Esophagus squamous epithelium (tissue), 5 donors: ENCODE measurements around the gene PLEKHJ1. TPM values are rescaled to one million over a fixed set of nuclear protein-coding genes. Genes with fewer than 3 reads are reported as not detected.

Experiments used
- DNase-seq: peaks from one replicate; lab custom pipeline; 2025; lab: John Stamatoyannopoulos, UW
- H3K27ac ChIP-seq, 4 donors: fragments of 200-600 bp; sonication (generic); one replicate each; pipeline ENCODE4 v1.5.1; 2016 to 2019; ENCODE audit warnings: mild to moderate bottlenecking in 1 of 4
- H3K27me3 ChIP-seq, 4 donors: fragments of 200-600 bp; sonication (generic); 1 replicate in 3 of 4; 2 replicates in 1 of 4; pipeline versions ENCODE4 v1.5.1 to v1.6.0; 2017 to 2021; ENCODE audit warnings: antibody characterized with exemption in 1 of 4
- H3K36me3 ChIP-seq, 3 donors: fragments of 200-600 bp; sonication (generic); one replicate each; pipeline ENCODE4 v1.5.1; 2016 to 2019
- H3K4me1 ChIP-seq, 3 donors: fragments of 200-600 bp; sonication (generic); one replicate each; pipeline ENCODE4 v1.5.1; 2017 to 2019
- H3K4me3 ChIP-seq, 4 donors: fragments of 200-600 bp; sonication (generic); 1 replicate in 3 of 4; 2 replicates in 1 of 4; pipeline ENCODE4 v1.5.1; 2016 to 2019; ENCODE audit warnings: mild to moderate bottlenecking in 2 of 4, moderate library complexity in 1 of 4
- H3K9me3 ChIP-seq, 3 donors: fragments of 200-600 bp; sonication (generic); one replicate each; pipeline ENCODE4 v1.5.1; 2016 to 2019
- CTCF ChIP-seq, 6 experiments: fragments of 450-650 bp in 4 of 6; fragments of 200-600 bp in 2 of 6; sonication (generic) in 2 of 6; IDR thresholded peaks; one replicate each; pipeline ENCODE4 v1.5.1; 2016 to 2019; ENCODE audit warnings: antibody characterized with exemption in 6 of 6, mild to moderate bottlenecking in 4 of 6, moderate library complexity in 4 of 6
- POLR2A ChIP-seq, 4 donors: fragments of 450-650 bp; IDR thresholded peaks; one replicate each; pipeline ENCODE4 v1.6.1; 2017; ENCODE audit warnings: antibody characterized with exemption in 4 of 4, mild to moderate bottlenecking in 4 of 4, moderate library complexity in 3 of 4
- WGBS, 2 donors: methylation state at CpG; one replicate each; pipeline ENCODE4 v1.1.5; 2018; 5-methylcytosine and 5-hydroxymethylcytosine counted together
- intact Hi-C: fragments of 100-400 bp; cut with DNase I; formaldehyde crosslinking; loops from one replicate; pipeline ENCODE4 v1.15.0; 2022
- total RNA-seq, 4 donors: library from RNA; depleted of rRNA; stranded (reverse); fragments of >200 nt; gene quantifications; one replicate each; pipeline ENCODE4 v1.1.0, GENCODE V29; 2016
- donor health status: DM: yes; HTN: yes; CAD: no.

Gene PLEKHJ1
- total RNA-seq, 4 donors from 2014 or later: 44.8 to 56.5 (median 48.8) TPM

GRCh38 chr19:2197270-2197669 lies 38.9 kb downstream of the PLEKHJ1 start:
- no peak for DNase-seq
- intact Hi-C loops: no loop called here
- Histone ChIP-seq H3K4me1 (peaks cover 0 to 12% (median 0%) of the 10 kb centered on the region in 3 donors), H3K4me3 (no peak overlapping the region), H3K27me3 (no peaks in the 10 kb centered on the region), H3K36me3 (peaks cover 0 to 95% (median 16%) of the 10 kb centered on the region in 3 donors), H3K9me3 (no peaks in the 10 kb centered on the region), H3K27ac (no peak overlapping the region)
- WGBS, 2 donors: 83% methylated on average over 2 of the region's 15 CpGs; no CpG with 5 or more reads in 1 of the 2 donors
- TF ChIP-seq CTCF (IDR thresholded peaks at IDR 0.05): no peak
- no peak for TF ChIP-seq POLR2A (IDR thresholded peaks at IDR 0.05)

GRCh38 chr19:2195914-2196313 lies 40.2 kb downstream of the PLEKHJ1 start:
- DNase-seq: no peak
- H3K27me3 ChIP-seq: no peaks in the 10 kb centered on the region
- no peaks in the 10 kb centered on the region for H3K9me3 ChIP-seq
- H3K4me1 ChIP-seq: no peaks in the 10 kb centered on the region
- intact Hi-C loops: no loop called here
- H3K27ac ChIP-seq: no peak overlapping the region
- WGBS, 2 donors: 95 to 96% methylated on average over 4 of the region's 19 CpGs
- no peak overlapping the region for H3K4me3 ChIP-seq
- no peak for TF ChIP-seq POLR2A (IDR thresholded peaks at IDR 0.05)
- TF ChIP-seq CTCF (IDR thresholded peaks at IDR 0.05): no peak
- H3K36me3 ChIP-seq: peaks cover 12 to 98% (median 26%) of the 10 kb centered on the region in 3 donors

- WGBS, 2 donors: no CpG with 5 or more reads among the region's 13 CpGs
Measured at GRCh38 chr19:2195361-2195760, 40.8 kb downstream of the PLEKHJ1 start.

GRCh38 chr19:2194513-2195078 lies 41.5 kb downstream of the PLEKHJ1 start:
- Histone ChIP-seq H3K27ac (no peak overlapping the region), H3K4me3 (no peak overlapping the region), H3K27me3 (no peaks in the 10 kb centered on the region), H3K4me1 (no peaks in the 10 kb centered on the region), H3K36me3 (peaks cover 15 to 100% (median 27%) of the 10 kb centered on the region in 3 donors), H3K9me3 (no peaks in the 10 kb centered on the region)
- WGBS, 2 donors: 89 to 100% methylated on average over 1 to 3 of the region's 25 CpGs
- DNase-seq: no peak
- TF ChIP-seq POLR2A (IDR thresholded peaks at IDR 0.05) (no peak), CTCF (IDR thresholded peaks at IDR 0.05) (no peak)
- intact Hi-C loops: no loop called here

More at GRCh38 chr19:2195361-2195760, 40.8 kb downstream of the PLEKHJ1 start:
- Histone ChIP-seq H3K9me3 (no peaks in the 10 kb centered on the region), H3K4me3 (no peak overlapping the region), H3K27me3 (no peaks in the 10 kb centered on the region), H3K27ac (no peak overlapping the region), H3K36me3 (peaks cover 13 to 100% (median 27%) of the 10 kb centered on the region in 3 donors), H3K4me1 (no peaks in the 10 kb centered on the region)
- DNase-seq: no peak
- intact Hi-C loops: no loop called here
- TF ChIP-seq POLR2A (IDR thresholded peaks at IDR 0.05) (no peak), CTCF (IDR thresholded peaks at IDR 0.05) (no peak)

GRCh38 chr19:2193807-2194206 lies 42.3 kb downstream of the PLEKHJ1 start:
- Histone ChIP-seq H3K36me3 (peaks cover 20 to 100% (median 27%) of the 10 kb centered on the region in 3 donors), H3K4me1 (peaks cover 0 to 8% (median 0%) of the 10 kb centered on the region in 3 donors), H3K27me3 (no peaks in the 10 kb centered on the region), H3K9me3 (no peaks in the 10 kb centered on the region), H3K4me3 (no peak overlapping the region), H3K27ac (no peak overlapping the region)
- 91 to 92% methylated on average over 10 to 13 of the region's 18 CpGs for WGBS, 2 donors
- TF ChIP-seq POLR2A (IDR thresholded peaks at IDR 0.05) (no peak), CTCF (IDR thresholded peaks at IDR 0.05) (no peak)
- intact Hi-C loops: no loop called here
- DNase-seq: no peak
